ENCODE data around the gene VSIG10L.

The VSIG10L gene

GRCh38 chr19:51356159-51356801 is 14.3 kb upstream of the VSIG10L start:
- Mint-ChIP-seq H3K27ac (no peak overlapping the region), H3K36me3 (peaks cover 25% of the 10 kb centered on the region), H3K27me3 (no peaks in the 10 kb centered on the region), H3K9me3 (no peaks in the 10 kb centered on the region), H3K4me1 (peaks cover 39% of the 10 kb centered on the region), H3K4me3 (no peak overlapping the region)
- CTCF ChIA-PET = no interaction called here
- no peak for DNase-seq

DNA sequence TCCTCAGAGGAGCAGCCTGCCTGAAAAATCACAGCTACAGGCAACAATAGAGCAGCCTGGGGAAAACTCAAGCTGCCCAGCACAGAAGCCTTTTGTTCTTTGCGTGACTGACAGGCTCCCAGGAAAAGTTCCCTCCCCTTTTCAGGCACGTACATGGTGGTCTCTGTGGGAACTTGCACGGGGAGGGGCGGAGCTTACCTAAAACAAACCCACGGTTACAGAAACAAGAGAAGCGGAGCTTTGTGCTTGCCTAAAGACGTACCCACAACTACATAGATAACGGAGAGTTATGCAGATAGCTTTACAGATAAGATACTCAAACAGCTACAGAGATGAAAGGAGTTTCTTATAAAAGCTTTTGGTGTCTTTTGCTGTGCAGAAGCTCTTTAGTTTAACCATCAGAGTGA is 12.8 kb upstream of the VSIG10L start:
- Mint-ChIP-seq H3K36me3 (peaks cover 36% of the 10 kb centered on the region), H3K27me3 (no peaks in the 10 kb centered on the region), H3K4me1 (peaks cover 31% of the 10 kb centered on the region), H3K4me3 (peak overlapping the region; percentile 6), H3K9me3 (no peaks in the 10 kb centered on the region), H3K27ac (peak overlapping the region; percentile 81)
- DNase-seq = peak; percentile 63
- CTCF ChIA-PET = interaction anchor here (0.7 to 1.2 kb wide), 3 partner anchors 9 to 53 kb away, joined by 3 to 4 read pairs (median 3); no protein-coding TSS in a partner anchor

- CTCF ChIA-PET = interaction anchor here (0.7 to 1.2 kb wide), 3 partner anchors 10 to 53 kb away, joined by 3 to 4 read pairs (median 3); no protein-coding TSS in a partner anchor
Observed at GRCh38 chr19:51354103-51354741, 12.3 kb upstream of the VSIG10L start.

GRCh38 chr19:51352783-51353360 is 10.9 kb upstream of the VSIG10L start:
- peaks cover 39% of the 10 kb centered on the region for H3K36me3 Mint-ChIP-seq
- peaks cover 25% of the 10 kb centered on the region for H3K4me1 Mint-ChIP-seq
- no peaks in the 10 kb centered on the region for H3K9me3 Mint-ChIP-seq
- CTCF ChIA-PET = no interaction called here
- no peak overlapping the region for H3K4me3 Mint-ChIP-seq
- no peak for DNase-seq
- H3K27me3 Mint-ChIP-seq = no peaks in the 10 kb centered on the region
- no peak overlapping the region for H3K27ac Mint-ChIP-seq

More at GRCh38 chr19:51354103-51354741, 12.3 kb upstream of the VSIG10L start:
- no peaks in the 10 kb centered on the region for H3K27me3 Mint-ChIP-seq
- H3K9me3 Mint-ChIP-seq = no peaks in the 10 kb centered on the region
- H3K27ac Mint-ChIP-seq = peak overlapping the region; percentile 69
- DNase-seq = no peak
- H3K36me3 Mint-ChIP-seq = peaks cover 38% of the 10 kb centered on the region
- peaks cover 27% of the 10 kb centered on the region for H3K4me1 Mint-ChIP-seq
- no peak overlapping the region for H3K4me3 Mint-ChIP-seq

GRCh38 chr19:51351266-51351990 is 9.5 kb upstream of the VSIG10L start:
- no peak overlapping the region for H3K4me3 Mint-ChIP-seq
- no peak for DNase-seq
- H3K27ac Mint-ChIP-seq = peak overlapping the region; percentile 43

DNA sequence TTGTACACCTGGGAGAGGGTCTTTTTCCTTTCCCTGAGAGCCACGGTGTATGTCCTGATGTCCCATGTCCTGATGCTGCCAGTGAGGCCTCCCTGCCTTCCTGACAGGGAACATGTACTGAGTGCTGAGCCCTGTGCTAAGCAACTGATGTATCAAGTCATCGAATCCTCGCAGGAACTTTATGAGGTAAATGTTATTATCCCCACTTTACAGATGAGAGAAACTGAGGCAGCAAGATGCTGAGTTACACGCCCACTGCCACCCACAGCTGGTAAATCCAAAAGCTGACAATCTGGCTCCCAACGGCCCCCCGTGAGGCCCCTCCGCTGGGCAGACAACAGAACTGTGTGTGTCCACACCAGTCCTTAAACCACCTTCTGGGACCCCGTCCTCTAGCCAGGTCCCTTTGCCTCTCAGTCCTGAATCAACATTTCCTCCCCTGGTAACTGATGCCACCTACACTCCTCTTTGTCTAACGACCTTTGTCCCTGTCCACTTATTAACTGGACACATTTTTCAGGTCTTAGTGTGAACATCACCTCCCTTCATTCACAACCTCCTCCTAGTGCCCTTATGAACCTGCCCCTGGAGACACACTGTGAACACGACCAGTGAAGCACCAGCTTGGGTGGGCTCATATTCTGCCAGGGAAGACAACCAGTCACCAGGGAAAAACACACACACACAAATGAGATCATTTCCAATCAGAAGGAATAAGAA is 5.4 kb upstream of the VSIG10L start:
- CTCF ChIA-PET = no interaction called here
- no peaks in the 10 kb centered on the region for H3K9me3 Mint-ChIP-seq
- H3K27me3 Mint-ChIP-seq = peaks cover 5% of the 10 kb centered on the region
- no peaks in the 10 kb centered on the region for H3K4me1 Mint-ChIP-seq
- no peak overlapping the region for H3K27ac Mint-ChIP-seq
- H3K4me3 Mint-ChIP-seq = no peak overlapping the region
- H3K36me3 Mint-ChIP-seq = peaks cover 42% of the 10 kb centered on the region
- DNase-seq = no peak

More at GRCh38 chr19:51351266-51351990, 9.5 kb upstream of the VSIG10L start:
- H3K27me3 Mint-ChIP-seq = no peaks in the 10 kb centered on the region
- peaks cover 21% of the 10 kb centered on the region for H3K4me1 Mint-ChIP-seq
- H3K36me3 Mint-ChIP-seq = peaks cover 40% of the 10 kb centered on the region
- CTCF ChIA-PET = no interaction called here
- H3K9me3 Mint-ChIP-seq = no peaks in the 10 kb centered on the region

- CTCF ChIA-PET = no interaction called here
- no peak for DNase-seq
- Mint-ChIP-seq H3K4me3 (no peak overlapping the region), H3K9me3 (no peaks in the 10 kb centered on the region), H3K27ac (no peak overlapping the region), H3K27me3 (peaks cover 11% of the 10 kb centered on the region), H3K4me1 (no peaks in the 10 kb centered on the region), H3K36me3 (peaks cover 35% of the 10 kb centered on the region)
Observed at GRCh38 chr19:51346742-51347141, 4.8 kb upstream of the VSIG10L start.

DNA sequence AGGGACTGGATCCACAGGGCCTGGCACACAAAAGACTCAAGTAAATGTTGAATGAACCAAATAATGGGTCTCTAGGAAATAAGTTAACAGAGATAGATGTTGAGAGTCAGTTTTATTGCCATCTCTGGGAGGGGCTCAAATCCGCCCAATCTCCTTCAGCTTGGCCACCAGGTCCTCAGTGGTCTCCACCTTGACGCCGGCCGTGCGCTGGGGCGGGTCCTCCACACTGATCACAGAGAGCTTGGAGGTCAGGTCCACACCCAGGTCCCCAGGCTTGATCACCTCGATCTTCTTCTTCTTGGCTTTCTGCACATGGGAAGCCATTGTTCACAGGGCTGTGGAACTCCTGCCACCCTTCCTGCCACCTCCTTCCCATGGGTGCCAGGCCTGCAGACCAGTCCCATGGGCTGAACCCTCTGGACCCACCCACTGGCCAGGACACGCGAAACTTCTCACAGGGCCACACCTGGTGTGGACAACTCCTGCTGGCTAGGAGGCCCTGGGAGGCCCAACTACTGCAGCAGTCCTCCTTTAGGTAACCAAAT is 3.2 kb upstream of the VSIG10L start:
- no peak for DNase-seq
- Mint-ChIP-seq H3K27me3 (peaks cover 27% of the 10 kb centered on the region), H3K9me3 (no peaks in the 10 kb centered on the region), H3K27ac (no peak overlapping the region), H3K36me3 (peaks cover 25% of the 10 kb centered on the region), H3K4me1 (peaks cover 4% of the 10 kb centered on the region), H3K4me3 (no peak overlapping the region)
- CTCF ChIA-PET = no interaction called here

DNA sequence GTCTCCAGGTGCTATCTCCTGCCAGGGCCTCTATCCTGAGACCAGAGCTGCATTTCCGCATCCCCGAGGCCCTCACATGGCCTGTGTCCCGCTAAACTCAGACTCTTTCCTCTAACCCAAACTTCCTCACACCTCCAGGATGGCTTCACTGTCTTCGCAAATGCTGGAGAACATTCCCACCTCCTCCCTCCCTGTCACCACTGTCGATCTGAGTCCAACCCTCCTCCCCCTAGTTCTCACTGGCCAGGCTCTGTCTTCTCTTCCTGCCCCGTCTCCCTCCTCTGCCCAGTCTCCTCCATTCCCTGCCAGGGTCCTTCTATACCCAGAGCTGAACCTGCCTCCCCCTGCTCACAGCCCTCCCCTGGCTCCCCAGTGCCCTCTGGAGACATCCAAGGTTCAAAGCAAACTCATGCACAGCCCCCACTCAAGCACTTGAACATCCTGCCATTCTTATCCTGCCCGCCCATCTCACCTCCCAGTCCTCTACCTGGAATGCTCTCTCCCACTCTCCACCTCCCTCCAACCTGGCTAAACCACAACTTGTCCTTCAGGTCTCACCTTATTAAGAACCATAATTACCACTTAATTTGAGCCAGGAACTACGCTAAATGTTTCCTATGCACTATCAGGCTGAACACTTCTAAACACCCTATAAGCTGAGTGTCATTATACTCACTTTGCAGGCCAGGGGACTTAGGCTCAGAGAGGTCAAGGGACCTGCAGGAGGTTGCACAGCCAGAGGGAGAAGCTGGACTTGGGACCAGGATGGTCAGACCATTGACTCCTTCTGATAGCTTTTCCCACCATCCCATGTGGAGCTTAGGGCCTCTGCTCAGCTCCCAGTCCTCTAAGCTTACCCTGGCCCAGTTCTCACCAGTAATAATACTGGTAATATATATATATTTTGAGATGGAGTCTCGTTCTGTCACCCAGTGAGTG is 961 bp upstream of the VSIG10L start:
- Mint-ChIP-seq H3K4me1 (peaks cover 16% of the 10 kb centered on the region), H3K4me3 (no peak overlapping the region), H3K36me3 (peaks cover 19% of the 10 kb centered on the region), H3K27ac (no peak overlapping the region), H3K27me3 (peaks cover 44% of the 10 kb centered on the region), H3K9me3 (no peaks in the 10 kb centered on the region)
- DNase-seq = no peak
- CTCF ChIA-PET = interaction anchor here (0.9 to 1.4 kb wide), 2 partner anchors 53 to 65 kb away, joined by 3 to 4 read pairs; no protein-coding TSS in a partner anchor

GRCh38 chr19:51341066-51341465 is 873 bp downstream of the VSIG10L start:
- peak overlapping the region; percentile 59 for H3K4me3 Mint-ChIP-seq
- no peaks in the 10 kb centered on the region for H3K9me3 Mint-ChIP-seq
- peaks cover 54% of the 10 kb centered on the region for H3K27me3 Mint-ChIP-seq
- CTCF ChIA-PET = interaction anchor here (0.8 to 1.8 kb wide), 5 partner anchors 12 to 100 kb away, joined by 3 to 6 read pairs (median 4); partner anchors contain the start of gene SIGLEC10
- peaks cover 16% of the 10 kb centered on the region for H3K4me1 Mint-ChIP-seq
- H3K36me3 Mint-ChIP-seq = peaks cover 7% of the 10 kb centered on the region
- DNase-seq = no peak
- H3K27ac Mint-ChIP-seq = no peak overlapping the region

DNA sequence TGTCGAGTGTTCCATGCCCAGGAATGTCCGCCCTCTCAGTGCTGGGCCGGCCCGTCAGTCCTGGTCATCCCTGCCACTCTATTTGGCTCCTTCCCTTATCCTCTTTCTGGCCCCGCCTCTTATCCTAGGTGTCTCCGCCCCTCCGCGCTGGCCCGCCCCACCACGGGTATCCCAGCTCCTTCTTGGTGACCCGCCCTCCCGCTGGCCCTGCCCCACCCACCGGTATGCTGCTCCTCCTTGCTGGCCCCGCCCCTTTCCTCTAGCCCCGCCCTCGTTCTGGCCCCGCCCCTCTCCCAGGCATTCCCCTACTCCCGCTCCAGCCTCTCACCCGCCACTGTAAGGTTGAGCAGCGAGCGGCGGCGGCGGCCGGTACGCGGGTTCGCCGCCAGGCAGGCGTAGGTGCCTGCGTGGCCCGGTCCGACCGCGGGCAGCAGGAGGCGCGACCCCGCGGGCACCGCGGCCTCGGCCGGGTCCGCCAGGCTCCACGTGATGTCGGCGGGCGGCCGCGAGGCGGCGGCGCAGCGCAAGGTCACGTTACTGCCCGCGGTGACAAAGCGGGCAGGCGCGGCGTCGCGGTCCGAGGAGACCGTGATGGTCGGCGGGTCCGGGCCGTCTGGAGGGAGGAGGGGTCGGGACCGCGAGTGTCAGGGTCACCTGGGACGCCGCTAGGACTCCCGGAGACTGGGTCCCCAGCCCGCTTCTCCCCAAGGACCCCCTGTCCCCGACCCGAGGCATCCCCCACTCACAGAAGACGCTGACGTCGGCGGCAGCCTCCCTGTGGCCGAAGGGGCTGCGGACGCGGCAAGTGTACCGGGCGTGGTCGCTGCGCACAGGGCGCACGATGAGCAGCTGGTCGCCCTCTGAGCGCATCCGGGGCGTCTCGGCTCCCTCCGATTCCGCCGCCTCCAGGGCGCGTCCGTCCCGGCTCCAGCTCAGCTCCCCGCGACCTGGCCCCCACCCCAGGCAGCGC is 2.0 kb downstream of the VSIG10L start:
- peak; percentile 95 for DNase-seq
- peaks cover 16% of the 10 kb centered on the region for H3K4me1 Mint-ChIP-seq
- H3K36me3 Mint-ChIP-seq = peaks cover 4% of the 10 kb centered on the region
- CTCF ChIA-PET = interaction anchor here (0.6 to 3.2 kb wide), 12 partner anchors 11 to 102 kb away, joined by 3 to 27 read pairs (median 4); partner anchors contain the start of genes ETFB and SIGLEC10
- H3K27ac Mint-ChIP-seq = peak overlapping the region; percentile 19
- peaks cover 55% of the 10 kb centered on the region for H3K27me3 Mint-ChIP-seq
- H3K4me3 Mint-ChIP-seq = peak overlapping the region; percentile 83
- H3K9me3 Mint-ChIP-seq = no peaks in the 10 kb centered on the region

GRCh38 chr19:51339313-51339686 is 2.6 kb downstream of the VSIG10L start:
- Mint-ChIP-seq H3K4me3 (peak overlapping the region; percentile 83), H3K9me3 (no peaks in the 10 kb centered on the region), H3K27ac (peak overlapping the region; percentile 19), H3K4me1 (peaks cover 16% of the 10 kb centered on the region), H3K36me3 (no peaks in the 10 kb centered on the region), H3K27me3 (peaks cover 55% of the 10 kb centered on the region)
- no peak for DNase-seq
- CTCF ChIA-PET = interaction anchor here (0.6 to 3.2 kb wide), 9 partner anchors 19 to 100 kb away, joined by 3 to 27 read pairs (median 6); partner anchors contain the start of gene ETFB
